Brain pericyte (primary cell): ENCODE measurements around the gene XKRX.

ENCODE experiments used
- DNase-seq: peaks from one replicate; pipeline ENCODE4 v3.0.0-alpha.2; 2012; ENCODE audit warnings: low read depth, low spot score

The XKRX gene

DNA sequence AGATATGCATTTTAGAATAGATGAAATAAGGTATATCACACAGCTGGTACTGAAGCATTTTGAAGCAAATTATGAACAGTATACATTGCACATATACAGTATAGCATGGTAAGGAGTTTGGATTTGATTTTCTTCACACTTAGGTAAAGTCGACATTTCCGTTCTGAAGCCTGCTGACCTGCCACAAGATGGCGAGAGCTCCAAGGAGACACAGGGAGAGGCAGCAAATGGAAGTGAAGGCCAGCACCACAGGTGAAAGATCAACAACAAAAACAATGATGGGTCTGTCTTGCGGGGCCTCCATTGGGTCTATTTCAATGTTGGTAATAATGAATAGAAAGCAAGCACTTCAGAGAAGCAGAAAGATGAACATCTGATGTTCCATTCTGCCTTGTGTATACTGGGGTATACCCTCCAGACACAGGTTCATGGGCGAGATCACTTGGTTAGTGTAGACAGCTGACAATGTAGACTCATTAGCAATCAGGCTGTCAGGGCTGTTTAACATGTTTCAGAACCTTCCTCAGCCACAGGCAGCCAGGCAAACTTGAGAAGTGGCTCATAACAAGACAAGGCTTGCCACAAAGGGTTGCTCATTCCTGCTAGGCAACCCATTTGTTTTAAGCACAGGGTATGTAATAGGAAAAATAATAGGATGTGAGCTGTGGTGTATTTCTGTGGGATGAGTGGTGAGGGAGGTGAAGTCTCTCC, 33.2 kb downstream of the XKRX start:
- no peak for DNase-seq

DNA sequence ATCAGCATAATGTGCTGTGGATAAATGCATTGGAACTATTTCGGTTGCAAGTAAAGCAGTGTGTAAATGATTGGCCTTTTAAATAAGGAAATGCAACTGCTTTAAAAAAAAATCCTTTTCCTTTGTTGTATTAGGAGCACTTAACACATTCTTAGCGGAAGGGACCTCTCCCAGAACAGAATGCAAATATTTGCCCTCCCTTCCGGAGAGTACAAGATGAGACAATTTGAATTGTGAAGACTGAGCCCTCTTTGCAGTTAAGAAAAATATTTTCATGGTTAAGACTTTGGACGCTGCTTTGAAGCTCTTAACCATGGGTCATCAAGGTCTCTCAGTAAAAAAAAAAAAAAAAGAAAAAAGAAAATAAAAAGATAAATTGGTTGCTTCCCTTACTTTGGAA, 45.1 kb downstream of the XKRX start:
- no peak for DNase-seq

DNA sequence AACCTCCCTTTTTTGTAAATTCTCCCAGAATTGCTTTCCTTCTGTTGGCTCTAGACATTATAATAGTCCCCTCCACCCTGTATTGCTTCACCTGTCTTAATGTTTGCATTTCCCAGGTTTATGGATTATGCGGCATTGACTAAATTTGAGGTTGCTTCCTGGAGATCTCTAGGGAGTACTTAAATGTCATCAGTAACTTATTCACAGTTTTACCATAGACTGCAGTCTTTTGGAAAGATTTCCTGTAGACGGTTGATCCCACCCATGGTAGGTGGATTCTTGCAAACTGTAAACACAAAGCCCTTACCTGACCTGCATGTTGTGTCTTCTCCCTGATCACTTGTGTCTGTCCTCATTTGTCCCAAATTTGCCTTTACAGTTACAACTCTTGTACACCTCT, 48.3 kb downstream of the XKRX start:
- no peak for DNase-seq

- no peak for DNase-seq
Observed at GRCh38 chrX:100874325-100874724, 54.4 kb downstream of the XKRX start, which contains the start of gene NOX1. Gene NOX1 (minus strand): TSS chrX:100874359. CDS start chrX:100874139, 220 bp downstream.

- DNase-seq = no peak
Observed at GRCh38 chrX:100871594-100872560, 56.8 kb downstream of the XKRX start.

GRCh38 chrX:100870527-100870926, 58.2 kb downstream of the XKRX start:
- DNase-seq = no peak

DNA sequence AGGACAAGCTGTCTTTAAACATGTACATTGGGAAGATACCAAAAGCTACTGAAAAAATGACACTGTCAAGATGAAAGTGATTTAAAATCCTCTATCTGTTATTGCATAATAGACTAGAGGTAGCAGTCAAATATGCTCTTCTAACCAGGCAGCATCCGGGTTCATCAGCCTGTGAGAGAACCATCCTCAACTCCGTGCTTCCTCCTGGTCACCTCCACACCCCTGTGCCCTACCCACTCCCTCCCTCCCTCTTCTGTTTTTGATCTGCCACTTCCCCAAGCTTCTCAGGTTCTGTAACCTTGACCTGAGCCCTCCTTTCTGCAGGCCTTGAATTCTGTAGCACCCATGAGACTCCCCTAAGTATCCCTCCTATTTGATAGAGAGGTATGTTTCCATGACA, 60.4 kb downstream of the XKRX start:
- DNase-seq = no peak

- DNase-seq = no peak
Observed at GRCh38 chrX:100864657-100865391, 63.9 kb downstream of the XKRX start.
